Heart right ventricle (tissue), 16 donors: ENCODE measurements around the gene IDI1. TPM values are rescaled to one million over a fixed set of nuclear protein-coding genes. Genes with fewer than 3 reads are reported as not detected.
A peak's percentile ranks its signal among the peaks of the same experiment; 100 is the strongest.

Source experiments
- ATAC-seq, 8 donors: fragments of 200-7000 bp; cut with Tn5 transposase; one replicate each; pipeline ENCODE4 v1.9.1; 2020; ENCODE audit warnings: mild to moderate bottlenecking in 8 of 8, moderate library complexity in 8 of 8, moderate number of reproducible peaks in 1 of 8
- DNase-seq, 2 donors: peaks; one replicate each; pipeline ENCODE4 v3.0.0-alpha.2; 2020
- H3K27ac ChIP-seq, 10 donors: fragments of 200-600 bp; sonication (generic) in 2 of 10; one replicate each; pipeline versions ENCODE4 v1.5.0 to v1.8.0; 2020 to 2022; ENCODE audit warnings: mild to moderate bottlenecking in 3 of 10
- H3K27me3 ChIP-seq, 7 donors: fragments of 200-600 bp; one replicate each; pipeline ENCODE4 v1.8.0; 2021 to 2022; ENCODE audit warnings: mild to moderate bottlenecking in 2 of 7
- H3K36me3 ChIP-seq, 9 donors: fragments of 200-600 bp; sonication (generic) in 1 of 9; one replicate each; pipeline versions ENCODE4 v1.5.0 to v1.8.0; 2020 to 2022; ENCODE audit warnings: mild to moderate bottlenecking in 2 of 9
- H3K4me1 ChIP-seq, 9 donors: fragments of 200-600 bp; sonication (generic) in 1 of 9; one replicate each; pipeline versions ENCODE4 v1.5.0 to v1.8.0; 2020 to 2022; ENCODE audit warnings: mild to moderate bottlenecking in 4 of 9
- H3K4me3 ChIP-seq, 10 donors: fragments of 200-600 bp; sonication (generic) in 2 of 10; one replicate each; pipeline versions ENCODE4 v1.5.0 to v1.8.0; 2020 to 2022; ENCODE audit warnings: mild to moderate bottlenecking in 7 of 10, moderate library complexity in 2 of 10
- H3K9me3 ChIP-seq, 11 donors: fragments of 200-600 bp in 10 of 11; sonication (generic) in 2 of 11; one replicate each; pipeline versions ENCODE4 v1.5.0 to v1.8.0; 2013 to 2022; ENCODE audit warnings: mild to moderate bottlenecking in 2 of 11, control low read depth in 1 of 11, moderate library complexity in 1 of 11
- WGBS, 2 donors: extraction: QIAGEN DNeasy Blood & Tissue Kit; methylation state at CpG; one replicate each; pipeline ENCODE4 v1.1.7; 2013; ENCODE audit warnings: inconsistent platforms in 1 of 2; 5-methylcytosine and 5-hydroxymethylcytosine counted together
- intact Hi-C, 10 donors: fragments of 100-400 bp; cut with DNase I; formaldehyde crosslinking; loops; one replicate each; pipeline versions ENCODE4 v1.11.1 to v1.14.2; 2022
- polyA plus RNA-seq, 2 donors: library from polyadenylated mRNA; stranded (reverse); fragments of 200-250 nt; gene quantifications; one replicate each; pipeline ENCODE4 v1.2.3, GENCODE V29; 2013
- total RNA-seq, 10 donors: library from RNA; stranded (reverse); fragmentation: NEBNext Ultra II Directional in 3 of 10; extraction: Animal tissue kit (Norgen Biotek cat#: 25700) in 3 of 10; gene quantifications; one replicate each; pipeline versions ENCODE4 v1.2.1 to v1.2.4, GENCODE V29; 2021 to 2023
- TF ChIP-seq, protein P1 (sequence below), 9 donors: fragments of 200-600 bp; sonication (generic) in 2 of 9; IDR thresholded peaks; one replicate each; pipeline versions ENCODE4 v1.5.0 to v1.8.0; 2021 to 2022; ENCODE audit warnings: antibody characterized with exemption in 9 of 9, mild to moderate bottlenecking in 5 of 9, moderate library complexity in 1 of 9
- donor health status: Arrhythmogenic right ventricular cardiomyopathy.
- donor health status: ischemic (EF 13 %, LVEDD 7.1; RV severe dilation, severe dysfunction).
- donor health status: healthy with polysubstance abuse.
- donor health status: DM: no; HTN: yes; CAD: no.
- donor health status: DM: no; HTN: no; CAD: no.
- donor health status: ischemic (EF 25% LVEDD 6.9; RV normal size, moderate dysfunction).
- donor health status: ischemic (EF 25% LVEDD 5.7; RV mildly dilated, moderate dysfunction).
- donor health status: healthy.
- donor health status: DM: yes; HTN: yes; CAD: no.
- donor health status: Ischemic cardiomyopathy.
- donor health status: ischemic (EF 35%, LVEDD 5.7; RV mildly dilated, moderate dysfunction).
- donor health status: nonischemic (EF 11% LVEDD 7.7; RV severe dilation, severe dysfunction).
- donor health status: DM: yes; HTN: yes; CAD: no.
- donor health status: PGD.
- donor health status: ischemic (EF 29% LVEDD 5.4; RV normal size, mild dysfunction).
- donor health status: nonischemic (EF 23%, LVEDD 6.1; RV moderate dilation, normal function).

Gene IDI1
- total and polyA plus RNA-seq, 12 donors: 8.9 to 26.0 (median 18.9) TPM

DNA sequence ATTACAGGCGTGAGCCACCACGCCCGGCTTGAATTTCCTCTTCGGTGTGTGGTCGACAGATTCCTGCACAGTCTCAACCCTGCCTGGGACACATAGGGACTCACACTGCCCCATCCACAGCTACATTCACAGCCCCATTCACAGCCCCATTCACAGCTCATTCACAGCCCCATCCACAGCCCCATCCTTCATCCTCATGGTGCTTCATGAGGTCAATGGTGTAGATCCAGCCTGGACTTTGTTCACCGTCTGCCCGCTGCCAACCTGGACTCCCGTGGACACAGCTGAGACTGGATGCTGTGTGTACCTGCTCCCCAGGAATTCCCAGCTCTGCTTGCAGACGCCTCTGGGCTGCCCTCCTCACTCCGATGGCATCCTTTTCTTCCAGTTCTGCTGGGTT is 28.5 kb downstream of the IDI1 start:
- H3K9me3 ChIP-seq: no peaks in the 10 kb centered on the region
- intact Hi-C loops: no loop called here
- no peak overlapping the region for H3K27ac ChIP-seq
- peak in 2 of 8 donors; percentile 5 to 28 for ATAC-seq
- H3K36me3 ChIP-seq: peaks cover 0 to 50% (median 25%) of the 10 kb centered on the region in 9 donors
- no peak for DNase-seq
- no peaks in the 10 kb centered on the region for H3K27me3 ChIP-seq
- H3K4me3 ChIP-seq: no peak overlapping the region
- TF ChIP-seq, protein P1, sequence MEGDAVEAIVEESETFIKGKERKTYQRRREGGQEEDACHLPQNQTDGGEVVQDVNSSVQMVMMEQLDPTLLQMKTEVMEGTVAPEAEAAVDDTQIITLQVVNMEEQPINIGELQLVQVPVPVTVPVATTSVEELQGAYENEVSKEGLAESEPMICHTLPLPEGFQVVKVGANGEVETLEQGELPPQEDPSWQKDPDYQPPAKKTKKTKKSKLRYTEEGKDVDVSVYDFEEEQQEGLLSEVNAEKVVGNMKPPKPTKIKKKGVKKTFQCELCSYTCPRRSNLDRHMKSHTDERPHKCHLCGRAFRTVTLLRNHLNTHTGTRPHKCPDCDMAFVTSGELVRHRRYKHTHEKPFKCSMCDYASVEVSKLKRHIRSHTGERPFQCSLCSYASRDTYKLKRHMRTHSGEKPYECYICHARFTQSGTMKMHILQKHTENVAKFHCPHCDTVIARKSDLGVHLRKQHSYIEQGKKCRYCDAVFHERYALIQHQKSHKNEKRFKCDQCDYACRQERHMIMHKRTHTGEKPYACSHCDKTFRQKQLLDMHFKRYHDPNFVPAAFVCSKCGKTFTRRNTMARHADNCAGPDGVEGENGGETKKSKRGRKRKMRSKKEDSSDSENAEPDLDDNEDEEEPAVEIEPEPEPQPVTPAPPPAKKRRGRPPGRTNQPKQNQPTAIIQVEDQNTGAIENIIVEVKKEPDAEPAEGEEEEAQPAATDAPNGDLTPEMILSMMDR (IDR thresholded peaks at IDR 0.05): no peak
- WGBS, 2 donors: 91 to 92% methylated on average over 10 of the region's 10 CpGs
- no peaks in the 10 kb centered on the region for H3K4me1 ChIP-seq

DNA sequence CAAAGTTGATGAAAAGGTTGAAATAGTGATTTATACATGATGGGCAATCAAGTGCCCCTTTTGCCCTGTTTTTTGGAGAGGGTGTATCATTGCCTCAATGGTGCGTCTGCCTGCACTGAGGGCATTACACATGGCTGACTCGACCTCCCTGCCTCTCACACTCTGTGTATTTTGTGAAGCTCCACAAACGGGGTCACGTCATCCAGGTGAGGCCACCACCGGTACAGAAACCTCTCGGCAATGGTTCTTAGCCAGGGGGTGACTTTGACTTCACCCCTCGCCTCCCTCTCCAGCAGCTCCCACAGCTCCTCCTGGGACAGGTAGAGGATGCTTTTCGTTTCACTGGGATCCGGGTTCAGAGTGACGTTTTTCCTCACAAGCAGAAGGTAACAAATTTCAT is 29.6 kb downstream of the IDI1 start:
- intact Hi-C loops: no loop called here
- Histone ChIP-seq H3K4me3 (no peak overlapping the region), H3K36me3 (peaks cover 0 to 58% (median 28%) of the 10 kb centered on the region in 9 donors), H3K27me3 (no peaks in the 10 kb centered on the region), H3K27ac (no peak overlapping the region), H3K9me3 (no peaks in the 10 kb centered on the region), H3K4me1 (no peaks in the 10 kb centered on the region)
- TF ChIP-seq, protein P1 (IDR thresholded peaks at IDR 0.05): no peak
- no peak for ATAC-seq
- no peak for DNase-seq
- WGBS, 2 donors: 94 to 96% methylated on average over 10 of the region's 10 CpGs

GRCh38 chr10:1015688-1016087 is 33.2 kb downstream of the IDI1 start:
- intact Hi-C loops: no loop called here
- Histone ChIP-seq H3K4me1 (no peaks in the 10 kb centered on the region), H3K36me3 (peaks cover 0 to 95% (median 62%) of the 10 kb centered on the region in 9 donors), H3K27me3 (no peaks in the 10 kb centered on the region), H3K4me3 (no peak overlapping the region), H3K9me3 (no peaks in the 10 kb centered on the region), H3K27ac (no peak overlapping the region)
- TF ChIP-seq, protein P1 (IDR thresholded peaks at IDR 0.05): no peak
- WGBS, 2 donors: 93 to 97% methylated on average over 11 of the region's 11 CpGs
- DNase-seq (no peak), ATAC-seq (no peak)

DNA sequence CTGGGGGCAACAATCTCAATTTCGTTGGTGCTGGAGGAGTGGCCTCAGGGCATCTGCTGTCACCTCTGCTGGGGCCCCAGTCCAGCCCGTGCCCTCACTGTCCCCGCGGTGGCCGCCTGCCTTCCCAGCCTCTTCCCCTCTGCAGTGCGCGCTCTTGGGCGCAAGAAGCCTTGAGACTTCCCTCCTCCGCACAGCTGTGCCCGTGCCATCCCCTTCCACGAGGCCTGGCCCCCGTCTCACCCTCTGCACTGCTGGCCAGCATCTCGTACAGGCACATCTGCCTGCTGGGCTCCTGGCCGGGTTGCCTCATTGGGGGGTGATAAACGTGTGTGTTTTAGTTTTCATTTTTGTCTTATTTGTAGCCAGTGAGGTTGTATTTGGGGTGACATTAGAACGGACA is 37.2 kb downstream of the IDI1 start:
- Histone ChIP-seq H3K27me3 (no peaks in the 10 kb centered on the region), H3K4me1 (no peaks in the 10 kb centered on the region), H3K9me3 (no peaks in the 10 kb centered on the region), H3K27ac (no peak overlapping the region), H3K4me3 (no peak overlapping the region), H3K36me3 (peaks cover 3 to 100% (median 79%) of the 10 kb centered on the region in 9 donors)
- TF ChIP-seq, protein P1 (IDR thresholded peaks at IDR 0.05): no peak
- ATAC-seq (peak in 1 of 8 donors; percentile 33), DNase-seq (no peak)
- 95% methylated on average over 16 of the region's 16 CpGs for WGBS, 2 donors
- intact Hi-C loops: no loop called here
